WTC11 (cell line): ENCODE measurements around the gene ADGRB3.

Experiments
- IRF2 ChIP-seq: sonication (generic); formaldehyde crosslinking; IDR thresholded peaks from 2 replicates; pipeline ENCODE4 v1.8.0; 2022; ENCODE audit warnings: low read depth, missing genetic modification reagents, borderline replicate concordance
- NR1H2 ChIP-seq: sonication (generic); formaldehyde crosslinking; IDR thresholded peaks from 2 replicates; pipeline ENCODE4 v1.9.0; 2021; ENCODE audit warnings: mild to moderate bottlenecking, moderate library complexity, missing genetic modification reagents
- RELA ChIP-seq: sonication (generic); formaldehyde crosslinking; IDR thresholded peaks from 2 replicates; pipeline ENCODE4 v1.8.1; 2022; ENCODE audit warnings: missing genetic modification reagents, mild to moderate bottlenecking, borderline replicate concordance
- ZNF219 ChIP-seq: sonication (generic); formaldehyde crosslinking; IDR thresholded peaks from 2 replicates; pipeline ENCODE4 v1.8.0; 2023; ENCODE audit warnings: missing genetic modification reagents, mild to moderate bottlenecking, borderline replicate concordance
- ZNF263 ChIP-seq: sonication (generic); formaldehyde crosslinking; IDR thresholded peaks from 2 replicates; pipeline ENCODE4 v1.8.1; 2022; ENCODE audit warnings: low read depth, mild to moderate bottlenecking, moderate library complexity, missing genetic modification reagents
- TF ChIP-seq, protein P1 (sequence below): sonication (generic); formaldehyde crosslinking; IDR thresholded peaks from 2 replicates; pipeline ENCODE4 v1.8.1; 2022; ENCODE audit warnings: low read depth, missing genetic modification reagents, borderline replicate concordance
- TF ChIP-seq, protein P2 (sequence below): fragments of 200-600 bp; IDR thresholded peaks from 2 replicates; pipeline ENCODE4 v1.8.0; 2022; ENCODE audit warnings: antibody characterized with exemption
- TF ChIP-seq, protein P3 (sequence below): sonication (generic); formaldehyde crosslinking; IDR thresholded peaks from 2 replicates; pipeline ENCODE4 v1.8.0; 2023; ENCODE audit warnings: missing genetic modification reagents, mild to moderate bottlenecking, borderline replicate concordance
- TF ChIP-seq, protein P4 (sequence below): sonication (generic); formaldehyde crosslinking; IDR thresholded peaks from 2 replicates; pipeline ENCODE4 v1.8.0; 2022; ENCODE audit warnings: mild to moderate bottlenecking, missing genetic modification reagents
- TF ChIP-seq, protein P5 (sequence below): sonication (generic); formaldehyde crosslinking; IDR thresholded peaks from 2 replicates; pipeline ENCODE4 v1.8.1; 2022; ENCODE audit warnings: missing genetic modification reagents, borderline replicate concordance
- TF ChIP-seq, protein P6 (sequence below): sonication (generic); formaldehyde crosslinking; IDR thresholded peaks from 2 replicates; pipeline ENCODE4 v1.8.1; 2023; ENCODE audit warnings: mild to moderate bottlenecking, missing genetic modification reagents, borderline replicate concordance

DNA sequence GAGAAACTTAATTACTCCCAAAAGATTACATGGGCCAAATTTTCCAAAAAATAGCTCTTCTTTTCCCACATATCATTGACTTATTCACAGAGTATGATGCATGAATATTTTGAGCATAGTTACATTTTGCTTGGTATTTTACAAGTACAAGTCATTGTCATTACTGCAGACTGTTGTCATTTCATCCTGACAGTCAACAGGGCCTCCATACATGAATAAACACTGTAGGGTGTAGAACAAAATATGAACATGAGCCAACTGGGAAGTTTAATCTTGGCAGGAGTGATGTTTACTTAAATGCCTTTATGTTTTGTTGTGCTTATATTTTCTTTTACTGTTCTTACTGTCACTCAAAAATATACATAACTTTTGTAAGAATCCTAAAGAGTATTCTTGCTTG, 340.7 kb downstream of the ADGRB3 start:
- TF ChIP-seq, protein P1, sequence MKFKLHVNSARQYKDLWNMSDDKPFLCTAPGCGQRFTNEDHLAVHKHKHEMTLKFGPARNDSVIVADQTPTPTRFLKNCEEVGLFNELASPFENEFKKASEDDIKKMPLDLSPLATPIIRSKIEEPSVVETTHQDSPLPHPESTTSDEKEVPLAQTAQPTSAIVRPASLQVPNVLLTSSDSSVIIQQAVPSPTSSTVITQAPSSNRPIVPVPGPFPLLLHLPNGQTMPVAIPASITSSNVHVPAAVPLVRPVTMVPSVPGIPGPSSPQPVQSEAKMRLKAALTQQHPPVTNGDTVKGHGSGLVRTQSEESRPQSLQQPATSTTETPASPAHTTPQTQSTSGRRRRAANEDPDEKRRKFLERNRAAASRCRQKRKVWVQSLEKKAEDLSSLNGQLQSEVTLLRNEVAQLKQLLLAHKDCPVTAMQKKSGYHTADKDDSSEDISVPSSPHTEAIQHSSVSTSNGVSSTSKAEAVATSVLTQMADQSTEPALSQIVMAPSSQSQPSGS (CRISPR knock-in tag): no peak
- TF ChIP-seq ZNF219 (CRISPR knock-in tag): no peak
- TF ChIP-seq, protein P2, sequence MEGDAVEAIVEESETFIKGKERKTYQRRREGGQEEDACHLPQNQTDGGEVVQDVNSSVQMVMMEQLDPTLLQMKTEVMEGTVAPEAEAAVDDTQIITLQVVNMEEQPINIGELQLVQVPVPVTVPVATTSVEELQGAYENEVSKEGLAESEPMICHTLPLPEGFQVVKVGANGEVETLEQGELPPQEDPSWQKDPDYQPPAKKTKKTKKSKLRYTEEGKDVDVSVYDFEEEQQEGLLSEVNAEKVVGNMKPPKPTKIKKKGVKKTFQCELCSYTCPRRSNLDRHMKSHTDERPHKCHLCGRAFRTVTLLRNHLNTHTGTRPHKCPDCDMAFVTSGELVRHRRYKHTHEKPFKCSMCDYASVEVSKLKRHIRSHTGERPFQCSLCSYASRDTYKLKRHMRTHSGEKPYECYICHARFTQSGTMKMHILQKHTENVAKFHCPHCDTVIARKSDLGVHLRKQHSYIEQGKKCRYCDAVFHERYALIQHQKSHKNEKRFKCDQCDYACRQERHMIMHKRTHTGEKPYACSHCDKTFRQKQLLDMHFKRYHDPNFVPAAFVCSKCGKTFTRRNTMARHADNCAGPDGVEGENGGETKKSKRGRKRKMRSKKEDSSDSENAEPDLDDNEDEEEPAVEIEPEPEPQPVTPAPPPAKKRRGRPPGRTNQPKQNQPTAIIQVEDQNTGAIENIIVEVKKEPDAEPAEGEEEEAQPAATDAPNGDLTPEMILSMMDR: no peak
- no peak for TF ChIP-seq NR1H2 (CRISPR knock-in tag)
- no peak for TF ChIP-seq RELA
- TF ChIP-seq, protein P3, sequence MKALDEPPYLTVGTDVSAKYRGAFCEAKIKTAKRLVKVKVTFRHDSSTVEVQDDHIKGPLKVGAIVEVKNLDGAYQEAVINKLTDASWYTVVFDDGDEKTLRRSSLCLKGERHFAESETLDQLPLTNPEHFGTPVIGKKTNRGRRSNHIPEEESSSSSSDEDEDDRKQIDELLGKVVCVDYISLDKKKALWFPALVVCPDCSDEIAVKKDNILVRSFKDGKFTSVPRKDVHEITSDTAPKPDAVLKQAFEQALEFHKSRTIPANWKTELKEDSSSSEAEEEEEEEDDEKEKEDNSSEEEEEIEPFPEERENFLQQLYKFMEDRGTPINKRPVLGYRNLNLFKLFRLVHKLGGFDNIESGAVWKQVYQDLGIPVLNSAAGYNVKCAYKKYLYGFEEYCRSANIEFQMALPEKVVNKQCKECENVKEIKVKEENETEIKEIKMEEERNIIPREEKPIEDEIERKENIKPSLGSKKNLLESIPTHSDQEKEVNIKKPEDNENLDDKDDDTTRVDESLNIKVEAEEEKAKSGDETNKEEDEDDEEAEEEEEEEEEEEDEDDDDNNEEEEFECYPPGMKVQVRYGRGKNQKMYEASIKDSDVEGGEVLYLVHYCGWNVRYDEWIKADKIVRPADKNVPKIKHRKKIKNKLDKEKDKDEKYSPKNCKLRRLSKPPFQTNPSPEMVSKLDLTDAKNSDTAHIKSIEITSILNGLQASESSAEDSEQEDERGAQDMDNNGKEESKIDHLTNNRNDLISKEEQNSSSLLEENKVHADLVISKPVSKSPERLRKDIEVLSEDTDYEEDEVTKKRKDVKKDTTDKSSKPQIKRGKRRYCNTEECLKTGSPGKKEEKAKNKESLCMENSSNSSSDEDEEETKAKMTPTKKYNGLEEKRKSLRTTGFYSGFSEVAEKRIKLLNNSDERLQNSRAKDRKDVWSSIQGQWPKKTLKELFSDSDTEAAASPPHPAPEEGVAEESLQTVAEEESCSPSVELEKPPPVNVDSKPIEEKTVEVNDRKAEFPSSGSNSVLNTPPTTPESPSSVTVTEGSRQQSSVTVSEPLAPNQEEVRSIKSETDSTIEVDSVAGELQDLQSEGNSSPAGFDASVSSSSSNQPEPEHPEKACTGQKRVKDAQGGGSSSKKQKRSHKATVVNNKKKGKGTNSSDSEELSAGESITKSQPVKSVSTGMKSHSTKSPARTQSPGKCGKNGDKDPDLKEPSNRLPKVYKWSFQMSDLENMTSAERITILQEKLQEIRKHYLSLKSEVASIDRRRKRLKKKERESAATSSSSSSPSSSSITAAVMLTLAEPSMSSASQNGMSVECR (CRISPR knock-in tag): no peak
- TF ChIP-seq, protein P4, sequence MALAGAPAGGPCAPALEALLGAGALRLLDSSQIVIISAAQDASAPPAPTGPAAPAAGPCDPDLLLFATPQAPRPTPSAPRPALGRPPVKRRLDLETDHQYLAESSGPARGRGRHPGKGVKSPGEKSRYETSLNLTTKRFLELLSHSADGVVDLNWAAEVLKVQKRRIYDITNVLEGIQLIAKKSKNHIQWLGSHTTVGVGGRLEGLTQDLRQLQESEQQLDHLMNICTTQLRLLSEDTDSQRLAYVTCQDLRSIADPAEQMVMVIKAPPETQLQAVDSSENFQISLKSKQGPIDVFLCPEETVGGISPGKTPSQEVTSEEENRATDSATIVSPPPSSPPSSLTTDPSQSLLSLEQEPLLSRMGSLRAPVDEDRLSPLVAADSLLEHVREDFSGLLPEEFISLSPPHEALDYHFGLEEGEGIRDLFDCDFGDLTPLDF: no peak
- TF ChIP-seq ZNF263 (CRISPR knock-in tag): no peak
- no peak for TF ChIP-seq IRF2 (CRISPR knock-in tag)
- TF ChIP-seq, protein P5, sequence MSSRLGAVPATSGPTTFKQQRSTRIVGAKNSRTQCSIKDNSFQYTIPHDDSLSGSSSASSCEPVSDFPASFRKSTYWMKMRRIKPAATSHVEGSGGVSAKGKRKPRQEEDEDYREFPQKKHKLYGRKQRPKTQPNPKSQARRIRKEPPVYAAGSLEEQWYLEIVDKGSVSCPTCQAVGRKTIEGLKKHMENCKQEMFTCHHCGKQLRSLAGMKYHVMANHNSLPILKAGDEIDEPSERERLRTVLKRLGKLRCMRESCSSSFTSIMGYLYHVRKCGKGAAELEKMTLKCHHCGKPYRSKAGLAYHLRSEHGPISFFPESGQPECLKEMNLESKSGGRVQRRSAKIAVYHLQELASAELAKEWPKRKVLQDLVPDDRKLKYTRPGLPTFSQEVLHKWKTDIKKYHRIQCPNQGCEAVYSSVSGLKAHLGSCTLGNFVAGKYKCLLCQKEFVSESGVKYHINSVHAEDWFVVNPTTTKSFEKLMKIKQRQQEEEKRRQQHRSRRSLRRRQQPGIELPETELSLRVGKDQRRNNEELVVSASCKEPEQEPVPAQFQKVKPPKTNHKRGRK (CRISPR knock-in tag): no peak
- TF ChIP-seq, protein P6, sequence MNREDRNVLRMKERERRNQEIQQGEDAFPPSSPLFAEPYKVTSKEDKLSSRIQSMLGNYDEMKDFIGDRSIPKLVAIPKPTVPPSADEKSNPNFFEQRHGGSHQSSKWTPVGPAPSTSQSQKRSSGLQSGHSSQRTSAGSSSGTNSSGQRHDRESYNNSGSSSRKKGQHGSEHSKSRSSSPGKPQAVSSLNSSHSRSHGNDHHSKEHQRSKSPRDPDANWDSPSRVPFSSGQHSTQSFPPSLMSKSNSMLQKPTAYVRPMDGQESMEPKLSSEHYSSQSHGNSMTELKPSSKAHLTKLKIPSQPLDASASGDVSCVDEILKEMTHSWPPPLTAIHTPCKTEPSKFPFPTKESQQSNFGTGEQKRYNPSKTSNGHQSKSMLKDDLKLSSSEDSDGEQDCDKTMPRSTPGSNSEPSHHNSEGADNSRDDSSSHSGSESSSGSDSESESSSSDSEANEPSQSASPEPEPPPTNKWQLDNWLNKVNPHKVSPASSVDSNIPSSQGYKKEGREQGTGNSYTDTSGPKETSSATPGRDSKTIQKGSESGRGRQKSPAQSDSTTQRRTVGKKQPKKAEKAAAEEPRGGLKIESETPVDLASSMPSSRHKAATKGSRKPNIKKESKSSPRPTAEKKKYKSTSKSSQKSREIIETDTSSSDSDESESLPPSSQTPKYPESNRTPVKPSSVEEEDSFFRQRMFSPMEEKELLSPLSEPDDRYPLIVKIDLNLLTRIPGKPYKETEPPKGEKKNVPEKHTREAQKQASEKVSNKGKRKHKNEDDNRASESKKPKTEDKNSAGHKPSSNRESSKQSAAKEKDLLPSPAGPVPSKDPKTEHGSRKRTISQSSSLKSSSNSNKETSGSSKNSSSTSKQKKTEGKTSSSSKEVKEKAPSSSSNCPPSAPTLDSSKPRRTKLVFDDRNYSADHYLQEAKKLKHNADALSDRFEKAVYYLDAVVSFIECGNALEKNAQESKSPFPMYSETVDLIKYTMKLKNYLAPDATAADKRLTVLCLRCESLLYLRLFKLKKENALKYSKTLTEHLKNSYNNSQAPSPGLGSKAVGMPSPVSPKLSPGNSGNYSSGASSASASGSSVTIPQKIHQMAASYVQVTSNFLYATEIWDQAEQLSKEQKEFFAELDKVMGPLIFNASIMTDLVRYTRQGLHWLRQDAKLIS: no peak
